A549 (cell line): Measurements from ENCODE around the gene IGSF11.

Experiments used
- CEBPB ChIP-seq, 2 experiments: fragments of >200 bp in 1 of 2; sonication (Bioruptor Twin) in 1 of 2; formaldehyde crosslinking in 1 of 2; IDR thresholded peaks; 2 replicates each; pipeline ENCODE4 v1.6.1; 2012 to 2016
- CTCF ChIP-seq: fragments of >200 bp; sonication (Bioruptor Twin); formaldehyde crosslinking; IDR thresholded peaks from 3 replicates; pipeline ENCODE4 v1.5.1; 2016
- EHMT2 ChIP-seq: fragments of 200-600 bp; sonication (generic); IDR thresholded peaks from 2 replicates; pipeline ENCODE4 v1.6.1; 2016; ENCODE audit warnings: antibody characterized with exemption, low read depth, mild to moderate bottlenecking, moderate library complexity
- MAX ChIP-seq: IDR thresholded peaks from 2 replicates; pipeline ENCODE4 v1.6.1; 2012
- PBX3 ChIP-seq: IDR thresholded peaks from 2 replicates; pipeline ENCODE4 v1.6.1; 2012
- PHF8 ChIP-seq: fragments of 200-600 bp; sonication (generic); IDR thresholded peaks from 2 replicates; pipeline ENCODE4 v1.6.1; 2016; ENCODE audit warnings: low read depth, mild to moderate bottlenecking, antibody characterized with exemption, moderate library complexity, borderline replicate concordance
- RFX5 ChIP-seq: fragments of 450-650 bp; IDR thresholded peaks from 2 replicates; pipeline ENCODE4 v1.7.1; 2014; ENCODE audit warnings: antibody characterized with exemption, mild to moderate bottlenecking, moderate library complexity
- SMC3 ChIP-seq: fragments of >200 bp; sonication (Bioruptor Twin); formaldehyde crosslinking; IDR thresholded peaks from 3 replicates; pipeline ENCODE4 v1.6.1; 2018; ENCODE audit warnings: inconsistent platforms
- ZC3H11A ChIP-seq: fragments of 450-650 bp; IDR thresholded peaks from 2 replicates; pipeline ENCODE4 v1.6.1; 2014; ENCODE audit warnings: antibody characterized with exemption, mild to moderate bottlenecking
- ZSCAN20 ChIP-seq: fragments of 250-450 bp; sonication (Bioruptor Pico); IDR thresholded peaks from 2 replicates; pipeline ENCODE4 v1.8.0; 2022; ENCODE audit warnings: mild to moderate bottlenecking, moderate library complexity

GRCh38 chr3:118900737-118901525 lies 133.7 kb downstream of the IGSF11 start:
- TF ChIP-seq EHMT2 (no peak), ZC3H11A (no peak), MAX (no peak), CTCF (no peak), CEBPB (IDR thresholded peaks at IDR 0.05) (no peak), ZSCAN20 (CRISPR knock-in tag) (no peak), PHF8 (no peak), RFX5 (no peak), SMC3 (no peak), PBX3 (no peak)
